HG03139 (cell line): ENCODE results near the gene GPR35.
"Not testable (repeated sequence)": the region's sequence is repeated elsewhere in the genome, so short reads cannot be mapped to it uniquely, and the experiment has no call there.

ENCODE experiments used
- ATAC-seq: cut with Tn5 transposase; IDR thresholded peaks from one replicate; pipeline ENCODE4 v1.9.1; 2021; ENCODE audit not compliant: unreplicated experiment

The GPR35 gene

DNA sequence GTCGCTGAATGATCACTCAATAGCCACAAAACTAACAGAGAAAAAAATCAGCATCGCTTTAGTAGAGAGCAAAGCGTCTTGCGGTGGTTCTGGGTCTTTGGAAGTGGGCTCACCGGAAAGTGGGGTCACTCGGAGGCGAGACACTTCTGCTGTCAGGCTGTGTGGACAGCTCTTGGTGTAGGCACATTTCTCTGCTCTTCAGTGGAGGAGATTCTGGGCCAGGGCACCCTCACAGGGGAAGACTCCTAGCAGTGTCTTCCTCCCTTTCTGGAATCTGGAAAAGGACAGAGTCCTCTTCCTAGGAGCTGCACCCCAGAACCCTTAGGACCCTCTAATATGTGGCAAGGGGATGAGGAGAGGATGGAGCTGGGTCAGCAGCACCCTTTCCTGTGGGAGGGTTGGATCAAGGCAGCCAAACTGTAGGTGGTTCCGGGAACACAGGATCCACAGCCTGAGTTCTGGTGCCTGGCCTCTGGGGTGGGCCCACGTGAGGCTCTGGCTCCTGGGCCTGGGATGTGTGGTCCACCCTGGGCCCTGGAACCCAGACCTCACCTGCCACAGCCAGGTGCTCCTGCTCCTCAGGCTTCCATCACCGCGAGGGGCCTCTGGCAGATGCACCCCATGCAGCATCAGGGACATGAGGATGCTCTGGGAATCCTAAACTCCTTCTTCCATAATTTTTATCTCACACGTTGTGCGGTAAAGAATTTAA, 25.1 kb downstream of the GPR35 start:
- no peak for ATAC-seq

DNA sequence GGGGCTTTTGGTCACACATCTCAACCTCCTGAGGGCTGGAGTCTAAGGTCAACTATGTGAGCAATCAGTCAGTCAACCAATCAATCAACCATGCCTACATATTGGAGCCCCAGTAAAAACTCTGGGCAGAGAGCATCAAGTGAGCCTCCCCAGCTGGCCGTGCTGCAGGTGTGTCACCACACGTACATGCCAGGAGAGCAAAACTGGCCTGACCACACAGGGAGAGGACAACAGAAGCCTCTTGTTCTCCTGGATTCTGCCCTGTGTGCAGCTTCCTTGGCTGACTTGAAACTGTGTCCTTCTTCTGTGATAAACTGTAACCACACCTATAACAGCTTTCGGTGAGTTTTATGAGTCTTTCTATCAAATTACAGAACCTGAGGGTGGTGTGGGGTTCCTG, 25.9 kb downstream of the GPR35 start:
- ATAC-seq, result no peak

DNA sequence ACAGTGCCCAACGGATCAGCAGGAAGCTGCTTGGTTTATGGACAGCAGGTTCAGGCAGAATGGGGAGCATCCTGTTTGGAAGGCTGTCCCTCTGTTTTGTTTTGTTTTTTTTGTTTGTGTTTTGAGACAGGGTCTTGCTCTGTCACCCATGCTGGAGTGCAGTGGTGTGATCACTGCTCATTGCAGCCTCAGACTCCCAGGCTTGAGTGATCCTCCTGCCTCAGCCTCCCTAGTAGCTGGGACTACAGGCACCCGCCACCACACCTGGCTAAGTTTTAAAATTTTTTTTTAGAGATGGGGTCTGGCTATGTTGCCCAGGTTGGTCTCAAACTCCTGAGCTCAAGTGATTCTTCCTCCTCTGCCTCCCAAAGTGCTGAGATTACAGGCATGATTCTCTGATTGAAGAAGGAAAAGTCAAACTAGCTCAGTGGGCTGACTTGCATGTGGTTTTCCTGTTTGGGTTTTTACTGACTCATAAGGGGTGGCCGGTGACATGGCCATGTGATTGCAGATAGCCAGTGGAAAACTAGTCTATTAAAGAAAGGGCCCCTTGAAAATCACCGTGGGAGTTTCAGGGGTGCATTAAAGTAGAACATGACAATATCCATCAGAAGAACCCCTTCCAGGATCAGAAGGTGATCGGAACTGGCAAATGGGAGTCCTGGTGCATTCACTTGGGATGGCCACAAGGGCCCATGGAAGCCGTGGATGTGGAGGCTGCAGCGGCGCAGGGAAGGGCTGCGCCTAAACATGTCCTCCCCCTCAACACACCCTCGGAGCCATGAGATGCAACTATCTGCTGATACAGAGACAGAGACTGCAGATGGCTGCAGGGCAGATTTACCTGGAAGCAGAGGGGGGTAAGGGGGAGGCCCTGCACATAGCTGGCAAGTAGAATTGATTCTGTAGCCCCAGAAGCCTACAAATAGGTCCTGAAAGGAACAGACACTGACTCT, 30.9 kb downstream of the GPR35 start:
- no peak for ATAC-seq

DNA sequence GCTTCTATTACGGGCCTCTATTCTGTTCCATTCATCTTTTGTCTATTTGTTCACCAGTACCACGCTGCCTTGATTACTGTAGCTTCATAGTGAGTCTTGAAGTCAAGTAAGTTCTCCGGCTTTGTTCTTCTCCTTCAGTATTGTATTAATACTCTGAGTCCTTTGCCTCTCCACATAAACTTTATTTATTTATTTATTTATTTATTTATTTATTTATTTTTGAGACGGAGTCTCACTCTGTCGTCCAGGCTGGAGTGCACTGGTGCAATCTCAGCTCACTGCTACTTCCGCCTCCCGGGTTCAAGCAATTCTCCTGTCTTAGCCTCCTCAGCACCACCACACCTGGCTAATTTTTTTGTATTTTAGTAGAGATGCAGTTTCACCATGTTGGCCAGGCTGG, 34.6 kb downstream of the GPR35 start:
- ATAC-seq, result not testable (repeated sequence)

DNA sequence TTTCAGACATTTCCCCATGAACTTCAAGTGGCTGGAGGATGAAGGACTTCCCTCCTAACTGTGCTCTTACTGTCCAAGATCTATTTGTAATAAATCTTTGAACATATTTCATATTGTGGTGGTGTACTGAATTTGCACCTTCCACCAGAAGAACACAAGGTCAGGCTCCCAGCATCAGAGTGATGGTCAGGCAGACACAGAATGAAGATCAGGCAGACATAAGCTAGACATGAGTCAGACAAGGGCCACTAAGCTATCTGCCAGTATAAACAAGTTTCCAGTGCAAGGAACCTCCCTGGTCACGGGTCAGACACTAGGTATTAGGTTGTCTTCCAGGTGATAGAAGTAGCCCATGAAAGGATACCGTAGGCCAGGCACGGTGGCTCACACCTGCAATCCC, 37.4 kb downstream of the GPR35 start:
- no peak for ATAC-seq

DNA sequence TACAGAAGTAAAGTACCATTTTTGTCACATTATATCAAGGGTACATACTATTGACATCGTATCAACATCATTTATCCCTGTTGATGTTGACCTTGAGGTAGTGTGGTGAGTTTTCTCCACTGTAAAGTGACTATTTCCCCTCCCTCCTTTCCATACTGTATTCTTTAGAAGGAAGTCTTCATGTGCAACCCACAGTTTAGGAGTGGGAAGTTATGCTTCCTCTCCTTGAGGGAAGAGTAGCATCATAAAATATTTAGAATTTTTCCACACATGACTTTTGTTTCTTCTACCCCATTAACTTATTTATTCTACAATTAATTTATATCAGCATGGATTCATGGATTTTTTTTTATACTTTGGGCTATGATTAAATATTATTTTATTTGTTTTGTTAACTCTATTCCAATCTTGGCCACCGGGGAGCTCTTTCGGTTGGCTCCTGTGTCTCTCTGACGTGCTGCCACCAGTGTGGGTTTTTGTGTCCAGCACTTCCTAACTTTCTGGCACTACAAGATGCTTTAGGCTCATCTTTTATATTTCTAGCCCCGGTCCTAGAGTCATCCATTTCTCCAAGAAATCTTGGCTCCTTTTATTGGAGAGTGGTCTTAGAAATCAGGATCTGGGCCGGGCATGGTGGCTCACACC, 38.4 kb downstream of the GPR35 start:
- ATAC-seq, result no peak

DNA sequence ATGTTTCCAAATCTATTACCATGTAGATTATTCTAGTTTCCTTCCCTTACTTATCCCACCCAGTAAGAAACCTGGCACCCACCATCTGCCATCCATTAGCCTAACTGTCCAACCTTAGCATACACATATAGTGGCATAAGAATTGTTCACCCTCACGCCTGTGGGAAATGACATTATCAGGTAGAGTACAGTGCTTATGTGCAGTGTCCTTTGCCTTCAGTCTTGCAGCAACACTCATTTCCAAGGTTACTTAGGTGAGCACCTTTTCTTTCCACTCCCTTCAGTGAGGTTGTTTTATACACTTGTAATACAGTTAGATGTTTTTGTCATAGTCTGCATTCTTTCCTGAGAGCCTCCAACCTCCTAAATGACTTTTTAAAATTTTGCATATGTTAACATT, 39.3 kb downstream of the GPR35 start:
- ATAC-seq, result no peak

DNA sequence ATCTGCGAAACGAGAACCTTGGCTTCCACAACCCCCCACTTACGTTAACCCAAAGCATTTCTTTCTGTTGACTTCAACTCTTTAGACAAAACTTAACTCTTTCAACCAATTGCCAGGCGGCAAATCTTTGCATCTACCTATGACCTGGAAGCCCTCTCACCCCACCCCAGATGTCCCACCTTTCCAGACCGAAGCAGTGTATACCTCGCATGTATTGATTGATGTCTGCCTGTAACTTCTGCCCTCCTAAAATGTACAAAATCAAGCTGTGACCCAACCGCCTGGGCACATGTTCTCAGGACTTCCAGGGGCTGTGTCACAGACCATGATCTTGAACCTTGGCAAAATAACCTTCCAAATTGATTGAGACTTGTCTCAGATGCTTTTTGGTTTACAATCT, 45.1 kb downstream of the GPR35 start:
- no peak for ATAC-seq

DNA sequence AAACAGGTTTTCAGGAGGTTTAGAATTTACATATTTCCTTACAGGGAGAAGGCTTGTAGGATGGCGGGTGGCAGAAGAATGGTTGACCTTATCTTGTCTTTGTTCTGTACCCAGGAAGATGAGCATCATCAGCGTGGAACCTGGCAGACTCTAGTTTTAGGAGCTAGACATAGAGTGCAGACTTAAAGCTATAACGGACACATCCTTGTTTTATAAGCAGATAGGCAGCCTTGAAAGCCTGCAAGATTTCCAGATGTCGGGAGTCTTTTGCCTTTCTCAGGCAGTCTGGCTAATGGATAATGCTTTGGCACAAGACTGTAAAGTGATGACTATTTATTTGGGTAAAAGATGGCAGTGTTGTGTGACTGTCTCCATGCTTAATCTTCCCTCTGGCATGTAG, 45.7 kb downstream of the GPR35 start:
- no peak for ATAC-seq

DNA sequence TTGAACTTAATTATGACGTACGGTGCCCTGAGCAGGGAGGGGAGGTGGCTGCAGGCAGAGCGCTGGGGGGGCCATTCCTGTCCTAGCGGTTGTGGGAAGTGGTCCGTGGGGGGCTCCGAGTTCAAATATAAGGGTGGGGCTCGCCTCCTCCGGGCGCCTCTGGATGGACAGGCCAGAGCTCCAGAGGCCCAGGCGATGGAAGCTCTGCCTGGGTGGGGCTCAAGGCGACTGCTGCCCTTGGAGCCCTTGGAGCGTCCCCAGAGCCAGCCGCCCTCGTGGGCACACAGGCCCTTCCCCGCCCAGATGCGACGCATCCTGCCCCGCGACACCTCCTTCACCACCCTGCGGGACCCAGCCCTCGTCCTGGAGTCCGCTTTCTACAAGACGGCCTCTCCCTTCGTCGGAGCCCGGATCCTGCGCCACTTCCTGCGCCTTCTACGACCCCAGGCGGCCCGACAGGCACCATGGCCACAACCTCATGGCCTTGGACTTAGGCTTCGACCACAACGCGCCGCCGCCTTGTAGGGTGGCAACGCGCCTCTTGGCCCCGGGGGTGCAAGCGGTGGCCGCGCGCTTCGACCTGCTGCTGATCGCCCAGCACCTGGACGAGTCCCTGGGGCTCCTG, 46.9 kb downstream of the GPR35 start:
- no peak for ATAC-seq

DNA sequence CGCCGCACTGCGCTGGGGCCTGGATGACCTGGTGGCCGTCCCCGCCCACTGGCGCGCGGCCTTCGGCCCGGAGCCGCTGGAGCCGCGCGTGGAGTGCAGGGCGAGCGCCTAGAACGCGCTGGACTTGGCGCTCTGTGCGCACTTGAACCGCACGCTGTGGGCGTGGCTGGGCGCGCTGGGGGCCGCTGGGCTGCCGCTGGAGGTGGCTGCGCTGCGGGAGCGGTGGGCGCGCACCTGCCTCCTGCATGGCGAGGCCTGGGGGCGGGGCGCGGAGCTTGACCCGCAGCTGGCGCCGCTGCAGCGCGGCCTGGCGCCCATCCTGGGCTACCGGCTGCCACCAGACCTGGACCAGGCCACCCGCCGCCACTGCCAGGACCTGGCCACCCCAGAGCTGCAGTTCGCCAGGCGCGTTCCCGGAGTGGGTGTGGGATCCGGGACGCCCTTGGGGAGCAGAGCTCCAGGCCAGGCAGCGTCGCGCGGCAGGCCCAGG, 47.5 kb downstream of the GPR35 start:
- ATAC-seq, result no peak

DNA sequence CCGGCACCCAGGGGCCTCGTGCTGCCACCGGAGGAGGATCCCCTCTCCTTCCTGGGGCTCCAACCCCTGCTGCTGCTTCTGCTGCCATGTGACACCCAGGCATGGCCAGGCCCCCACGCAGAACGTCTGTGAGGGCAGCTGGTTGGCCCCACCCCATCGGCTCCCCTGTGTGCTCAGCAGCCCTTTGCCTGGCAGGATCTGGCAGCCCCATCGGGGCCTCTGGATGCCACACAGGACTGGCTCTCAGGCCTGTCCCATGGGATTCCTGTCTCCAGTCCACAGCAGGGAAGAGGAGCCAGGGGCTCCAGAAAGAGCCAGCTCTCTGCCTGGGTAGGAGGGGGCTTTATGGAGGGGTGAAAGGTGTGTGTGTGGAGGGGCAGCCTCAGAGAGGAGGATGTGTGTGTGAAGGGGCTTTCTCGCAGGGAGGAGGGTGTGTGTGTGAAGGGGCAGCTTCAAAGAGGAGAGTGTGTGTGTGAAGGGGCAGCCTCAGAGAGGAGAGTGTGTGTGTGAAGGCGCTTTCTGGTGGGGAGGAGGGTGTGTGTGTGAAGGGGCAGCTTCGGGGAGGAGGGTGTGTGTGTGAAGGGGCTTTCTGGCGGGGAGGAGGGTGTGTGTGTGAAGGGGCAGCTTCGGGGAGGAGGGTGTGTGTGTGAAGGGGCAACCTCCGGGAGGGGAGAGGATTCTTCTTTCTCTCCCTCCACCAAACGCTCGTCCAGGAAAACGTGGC, 49.3 kb downstream of the GPR35 start:
- ATAC-seq, result not testable (repeated sequence)

DNA sequence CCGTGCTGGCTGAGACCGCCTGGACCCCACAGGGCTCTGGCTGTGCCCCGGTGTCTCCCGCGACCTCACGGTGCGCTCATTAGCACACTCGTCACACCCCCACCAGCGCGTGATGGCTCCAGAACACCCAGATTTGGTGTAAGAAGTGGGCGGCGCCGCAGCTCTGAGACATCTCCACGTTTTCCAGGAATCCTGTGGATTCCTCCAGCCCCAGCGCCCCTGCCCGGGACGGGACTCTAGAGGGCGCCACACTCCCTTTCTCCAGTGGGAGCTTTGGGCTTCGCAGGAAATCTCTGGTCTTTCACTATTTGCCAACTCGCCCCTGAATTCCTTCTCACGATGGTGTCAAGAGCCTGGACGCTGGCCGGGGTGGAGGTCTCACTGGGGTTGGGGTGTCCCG, 50.1 kb downstream of the GPR35 start:
- not testable (repeated sequence) for ATAC-seq

DNA sequence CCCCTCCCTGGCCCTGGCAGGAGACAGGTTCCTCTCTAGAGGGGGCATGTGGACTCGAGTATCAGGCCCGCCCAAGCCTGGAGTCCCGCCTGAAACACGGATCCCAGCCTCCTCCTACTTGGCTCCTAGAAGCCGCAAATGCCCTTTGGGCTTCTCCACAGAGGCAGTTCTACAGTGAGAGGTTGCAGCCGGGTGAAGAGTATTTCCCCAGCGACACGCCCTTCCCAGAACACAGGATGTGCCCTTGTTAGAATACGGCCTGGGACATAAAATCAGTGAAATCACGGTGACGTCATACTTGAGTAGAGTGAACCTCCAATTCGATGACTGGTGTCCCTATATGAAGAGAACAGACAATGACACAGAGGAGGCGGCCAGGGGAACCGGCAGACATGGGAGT, 52.8 kb downstream of the GPR35 start:
- not testable (repeated sequence) for ATAC-seq

DNA sequence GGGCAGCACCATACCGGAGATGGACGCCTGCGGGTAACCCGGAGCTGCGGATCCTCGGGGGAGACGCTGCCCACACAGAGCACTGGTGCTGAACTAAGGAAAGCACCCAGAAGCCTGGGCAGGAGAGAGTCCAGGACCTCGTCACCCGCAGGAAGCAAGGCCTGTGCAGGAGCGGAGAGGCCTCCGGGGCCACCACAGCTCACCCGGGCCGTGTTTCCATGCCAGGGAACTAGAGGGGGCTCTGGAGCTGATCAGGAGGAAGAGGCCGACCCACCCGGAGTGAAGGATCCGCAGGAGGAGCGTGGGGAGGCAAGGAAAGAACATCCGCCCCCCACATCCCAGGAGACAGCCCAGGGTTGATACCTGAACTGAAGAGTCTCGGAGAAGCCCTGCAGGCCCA, 53.6 kb downstream of the GPR35 start:
- ATAC-seq, result not testable (repeated sequence)

DNA sequence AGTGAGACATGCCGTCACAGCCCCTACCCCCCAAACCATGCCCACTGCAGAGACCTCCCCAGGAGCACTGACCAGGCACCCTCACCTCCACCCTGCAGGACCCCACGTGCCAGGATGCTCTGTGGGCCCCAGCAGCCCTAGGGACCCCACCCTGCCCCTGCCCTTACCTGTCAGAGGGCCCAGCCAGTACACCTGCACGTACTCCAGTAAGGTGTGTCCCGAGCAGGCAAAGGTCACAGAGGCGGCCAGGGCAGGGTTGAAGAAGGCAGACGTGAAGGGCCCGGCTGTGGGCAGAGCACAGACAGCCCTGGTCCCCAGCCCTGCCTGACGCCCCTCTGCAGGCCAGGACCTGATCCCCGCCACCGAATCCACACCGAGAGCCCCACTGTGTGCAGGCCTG, 54.9 kb downstream of the GPR35 start:
- ATAC-seq, result not testable (repeated sequence)
